Hindlimb muscle (tissue), 1 donor: ENCODE data around the gene PAN3. TPM values are rescaled to one million over a fixed set of nuclear protein-coding genes. Genes with fewer than 3 reads are reported as not detected.
A peak's percentile ranks its signal among the peaks of the same experiment; 100 is the strongest.

ENCODE experiments used
- DNase-seq: peaks from one replicate; pipeline ENCODE4 v3.0.0-alpha.2; 2013
- polyA plus RNA-seq: library from polyadenylated mRNA; unstranded; fragments of 120-200 nt; gene quantifications from one replicate; pipeline ENCODE4 v1.2.1, GENCODE V29; 2013; ENCODE audit not compliant: insufficient read length

The PAN3 gene
- polyA plus RNA-seq, 1 donor: 23.9 TPM

DNA sequence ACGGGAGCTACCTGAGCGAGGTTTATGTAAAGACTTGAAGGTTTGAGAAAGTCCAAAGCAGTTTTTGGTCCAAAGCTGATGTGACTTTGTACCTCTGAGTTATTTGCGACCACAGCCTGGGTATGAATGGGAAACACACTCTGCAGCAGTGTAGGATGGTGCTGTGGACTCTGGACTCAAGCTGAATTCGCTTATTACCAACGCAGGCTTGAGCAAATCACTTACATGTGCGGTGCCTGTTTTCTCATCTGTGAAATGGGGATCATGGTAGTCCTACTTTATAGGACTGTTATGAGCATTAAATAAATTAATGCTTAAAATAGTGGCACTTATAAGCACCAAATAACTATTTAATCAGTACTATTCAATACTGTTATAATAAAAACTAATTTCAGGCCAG is 176.5 kb downstream of the PAN3 start:
- no peak for DNase-seq

DNA sequence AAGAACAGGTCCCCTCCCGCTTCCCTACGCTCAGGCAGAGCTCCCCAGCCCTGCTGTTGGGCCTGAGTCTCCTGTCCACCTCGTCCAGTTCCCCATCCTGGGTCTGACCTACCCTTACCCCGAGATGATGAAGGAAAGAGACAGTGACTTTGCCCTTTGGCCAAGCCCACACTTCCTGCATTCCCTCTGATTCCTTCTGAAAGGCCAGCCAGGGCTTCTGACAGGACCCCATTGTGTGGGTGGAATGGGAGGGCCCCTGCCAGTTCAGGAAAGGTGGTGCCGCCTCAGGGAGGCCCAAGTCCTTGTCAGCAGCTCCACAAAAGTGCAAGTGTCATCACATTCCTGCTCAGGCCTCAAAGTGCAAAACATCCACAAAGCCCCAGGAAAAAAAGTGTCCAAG is 177.8 kb downstream of the PAN3 start:
- DNase-seq: no peak

DNA sequence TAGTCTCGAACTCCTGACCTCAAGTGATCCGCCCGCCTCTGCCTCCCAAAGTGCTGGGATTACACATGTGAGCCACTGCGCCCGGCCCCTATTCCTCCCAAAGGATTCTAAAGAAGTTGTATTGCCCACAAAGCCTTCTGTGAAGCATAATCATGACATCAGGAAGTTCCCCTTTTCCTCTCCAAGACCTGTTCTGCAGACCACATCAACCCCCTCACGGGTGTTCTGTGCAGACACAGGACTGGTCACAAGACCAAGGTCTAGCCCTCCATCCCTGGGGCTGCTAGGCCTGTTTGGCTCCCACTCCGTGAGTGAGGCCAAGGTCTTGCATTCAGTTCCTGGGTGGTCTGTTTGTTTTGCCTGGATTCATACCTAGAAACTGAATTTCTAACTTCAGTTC is 178.5 kb downstream of the PAN3 start:
- no peak for DNase-seq

- peak; percentile 42 for DNase-seq
Measured at GRCh38 chr13:28318496-28318895, 180.2 kb downstream of the PAN3 start.

GRCh38 chr13:28319528-28319927 is 181.2 kb downstream of the PAN3 start:
- DNase-seq: no peak

- no peak for DNase-seq
Measured at GRCh38 chr13:28320209-28320608, 181.9 kb downstream of the PAN3 start.

DNA sequence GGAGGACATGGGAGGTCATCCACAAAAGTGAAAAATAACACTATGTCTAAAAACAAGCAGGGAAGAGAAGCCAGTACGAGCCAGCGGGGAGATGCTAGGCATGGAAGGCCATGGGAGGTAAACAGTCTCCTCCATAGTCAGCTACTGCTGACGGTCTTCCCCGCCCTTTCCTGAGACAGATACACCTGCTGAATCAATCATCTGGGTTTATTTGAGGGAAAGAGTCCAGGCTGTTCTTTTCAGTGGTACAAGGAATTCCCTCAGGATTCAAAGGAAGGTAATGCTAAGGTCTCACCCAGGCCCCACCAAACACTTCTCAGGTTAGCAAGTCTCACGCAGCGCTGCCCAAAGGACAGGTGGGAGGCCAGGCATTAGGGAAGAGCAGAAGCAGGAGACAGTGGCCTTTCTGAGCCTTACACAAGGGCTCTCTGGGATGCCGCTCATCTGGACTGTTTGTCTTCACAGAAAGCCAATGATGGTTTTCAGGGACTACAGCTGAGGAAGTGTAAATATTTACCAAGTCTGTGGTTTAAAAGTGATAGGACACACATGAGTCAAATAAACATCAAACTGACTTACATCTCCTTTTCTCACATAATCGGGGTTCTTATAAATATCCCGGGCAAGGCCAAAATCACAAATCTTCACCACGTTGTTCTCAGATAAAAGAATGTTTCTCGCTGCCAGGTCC is 182.7 kb downstream of the PAN3 start:
- no peak for DNase-seq

- no peak for DNase-seq
Measured at GRCh38 chr13:28321756-28322155, 183.4 kb downstream of the PAN3 start.

DNA sequence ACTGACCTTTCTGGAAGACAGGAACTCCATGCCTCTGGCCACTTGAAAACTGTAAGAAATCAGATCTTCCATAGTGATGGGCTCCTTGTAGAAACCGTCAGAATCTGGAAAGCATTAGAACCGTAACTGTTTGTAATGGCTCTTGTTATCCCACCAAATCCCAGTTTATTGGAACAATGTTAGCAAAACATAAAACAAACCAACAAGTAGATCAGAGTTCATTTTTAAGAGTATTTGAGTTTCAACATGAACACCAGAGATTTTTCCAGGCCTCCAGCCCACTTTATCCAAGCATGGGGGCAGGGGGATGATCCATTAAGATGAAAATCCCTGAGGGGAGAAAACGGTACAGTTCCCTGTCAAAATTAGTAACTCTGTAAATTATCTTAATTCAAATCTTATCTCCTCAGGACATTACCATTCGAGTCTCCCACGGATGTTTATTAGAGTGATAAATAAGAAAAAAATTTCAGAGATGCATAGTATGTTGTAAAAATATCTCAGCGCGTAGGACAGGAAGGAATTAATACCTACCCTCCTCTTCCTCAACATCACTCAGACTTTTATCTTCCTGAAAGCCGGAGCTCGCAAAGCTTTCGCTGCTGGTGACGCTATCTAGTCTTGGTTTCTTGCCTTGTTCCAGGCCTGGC is 184.0 kb downstream of the PAN3 start:
- DNase-seq: no peak

GRCh38 chr13:28324181-28324789 is 185.9 kb downstream of the PAN3 start:
- DNase-seq: peak; percentile 54

DNA sequence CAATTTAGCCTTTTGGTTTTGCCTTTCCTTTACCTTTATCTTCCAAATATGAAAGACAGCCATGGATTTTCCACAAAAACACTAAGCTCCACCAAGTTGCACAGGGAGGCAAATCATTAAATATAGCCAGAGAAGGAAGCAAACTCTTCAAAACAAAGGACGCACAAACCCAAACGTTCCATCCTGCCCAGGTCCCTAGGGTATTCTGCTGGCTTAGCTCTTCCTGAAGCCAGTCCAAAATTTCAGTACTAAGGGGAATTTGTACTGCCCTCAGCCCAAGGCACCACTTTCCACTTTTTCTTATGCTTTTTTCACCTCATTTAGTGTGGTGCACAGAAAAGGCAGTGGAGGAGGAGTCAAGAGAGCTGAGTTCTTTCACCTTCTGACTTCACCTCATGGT is 186.7 kb downstream of the PAN3 start:
- DNase-seq: no peak

- no peak for DNase-seq
Measured at GRCh38 chr13:28326056-28326455, 187.7 kb downstream of the PAN3 start.

GRCh38 chr13:28327373-28328270 is 189.3 kb downstream of the PAN3 start:
- no peak for DNase-seq

DNA sequence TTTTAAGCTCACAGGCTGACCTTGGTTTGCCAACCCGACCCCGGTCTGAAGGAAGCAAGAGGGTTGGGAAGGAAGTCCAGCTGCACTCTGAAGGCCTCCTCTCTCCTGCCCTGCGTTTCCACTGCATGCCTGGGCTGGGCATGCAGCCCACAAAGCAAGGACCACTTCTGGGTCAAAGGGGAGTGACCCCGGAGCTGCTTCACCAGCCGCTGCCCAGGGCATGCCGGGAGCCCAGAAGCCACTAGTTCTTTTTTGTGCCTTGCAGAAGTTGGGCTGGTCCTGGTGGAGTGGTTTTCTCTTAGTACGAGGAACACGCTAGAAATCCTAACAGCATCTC is 189.9 kb downstream of the PAN3 start:
- DNase-seq: no peak

DNA sequence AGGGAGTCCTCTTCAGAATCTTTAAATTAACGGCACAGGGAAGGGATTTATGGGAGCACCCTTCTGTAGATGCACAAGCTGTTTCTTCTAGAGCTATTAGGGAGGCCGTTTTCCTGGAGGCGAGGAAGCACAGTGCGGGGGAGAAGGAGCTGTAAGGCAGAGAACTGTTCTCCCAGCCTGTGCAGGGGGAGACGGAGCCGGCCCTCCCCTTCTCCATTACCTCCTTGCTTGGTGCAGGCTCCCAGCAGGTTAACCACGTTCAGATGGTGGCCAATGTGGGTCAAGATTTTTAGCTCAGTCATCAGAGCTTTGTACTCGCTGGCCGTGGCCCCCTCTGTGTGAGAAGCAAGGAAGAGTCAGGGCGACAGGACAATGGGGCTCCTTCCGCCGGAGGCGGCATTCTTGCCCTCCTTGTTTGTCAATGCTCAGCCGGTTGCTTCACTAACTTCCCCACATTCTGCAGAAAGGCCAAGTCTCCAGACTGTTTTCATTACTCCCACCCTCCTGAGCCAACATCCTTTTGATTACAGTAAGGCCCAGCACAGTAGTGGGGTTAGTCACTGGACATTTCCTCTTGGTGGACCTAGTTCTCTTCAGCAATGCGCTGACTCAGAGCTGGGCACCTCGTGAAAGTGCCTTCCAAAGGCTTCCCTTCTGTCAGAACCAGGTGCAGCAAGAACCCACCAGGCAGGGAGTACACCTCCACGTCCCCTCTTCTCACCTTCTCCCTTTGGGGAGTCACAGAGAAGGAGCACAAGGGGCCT is 191.2 kb downstream of the PAN3 start:
- no peak for DNase-seq

DNA sequence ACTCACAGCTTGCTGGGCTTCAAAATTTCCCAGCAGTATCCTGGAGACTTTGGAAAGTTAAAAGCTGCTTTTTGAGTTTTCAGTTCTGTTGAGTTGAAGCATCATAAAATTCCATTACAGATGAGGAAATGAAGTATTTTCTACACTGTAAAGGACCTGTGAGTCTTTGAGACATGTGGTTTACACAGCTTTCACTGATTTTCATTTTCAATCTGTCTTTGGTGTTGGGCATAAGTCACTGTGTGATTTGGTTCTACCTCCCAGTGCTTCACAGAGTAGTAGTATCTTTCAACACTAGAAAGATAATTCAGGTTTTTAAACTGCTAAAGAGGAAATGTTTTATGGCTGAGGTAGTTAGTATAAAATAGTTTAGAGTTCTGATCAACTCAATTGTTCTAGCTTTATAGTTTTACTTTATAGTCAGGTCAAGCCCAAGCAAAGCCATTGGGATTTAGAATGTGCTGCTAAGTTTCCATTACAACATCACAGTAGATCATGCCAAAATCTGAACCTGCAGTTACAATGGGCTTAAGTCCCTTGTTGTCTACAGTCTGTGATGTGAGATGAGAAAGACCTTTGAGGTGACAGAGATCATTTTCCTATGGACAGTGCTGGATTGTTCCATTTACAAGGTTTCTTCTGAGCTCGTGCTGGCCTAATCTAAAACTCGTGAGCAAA is 195.0 kb downstream of the PAN3 start:
- DNase-seq: no peak

GRCh38 chr13:28336193-28336657 is 197.9 kb downstream of the PAN3 start:
- no peak for DNase-seq

GRCh38 chr13:28337166-28338005 is 199.0 kb downstream of the PAN3 start:
- DNase-seq: peak; percentile 38

DNA sequence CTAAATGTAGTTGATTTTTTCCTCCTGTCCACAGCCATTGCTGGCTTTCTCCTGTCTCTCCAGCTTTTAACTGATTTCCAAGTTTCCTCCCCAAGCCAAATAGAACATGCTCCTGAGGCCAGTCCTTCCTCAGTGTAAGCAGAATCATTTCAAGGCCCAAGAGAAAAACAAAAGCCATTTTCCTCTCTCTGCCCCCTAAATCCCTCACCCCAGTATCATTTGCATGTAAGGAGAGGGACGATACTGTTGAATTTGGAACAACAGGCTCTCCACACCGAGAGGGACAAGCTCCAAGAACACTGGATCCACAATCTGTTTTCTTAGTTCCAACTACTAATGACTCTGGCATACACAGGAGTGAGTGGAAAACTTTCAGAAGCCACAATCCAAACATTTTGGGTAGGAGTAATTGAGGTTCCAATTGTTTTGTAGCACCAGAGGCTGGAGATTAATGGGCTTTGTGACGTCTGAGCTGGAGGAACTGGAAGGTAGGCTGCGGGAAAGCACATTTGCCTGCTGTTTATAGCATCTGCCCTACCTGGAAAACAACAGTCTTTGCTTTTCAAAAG is 199.7 kb downstream of the PAN3 start:
- peak; percentile 59 for DNase-seq

DNA sequence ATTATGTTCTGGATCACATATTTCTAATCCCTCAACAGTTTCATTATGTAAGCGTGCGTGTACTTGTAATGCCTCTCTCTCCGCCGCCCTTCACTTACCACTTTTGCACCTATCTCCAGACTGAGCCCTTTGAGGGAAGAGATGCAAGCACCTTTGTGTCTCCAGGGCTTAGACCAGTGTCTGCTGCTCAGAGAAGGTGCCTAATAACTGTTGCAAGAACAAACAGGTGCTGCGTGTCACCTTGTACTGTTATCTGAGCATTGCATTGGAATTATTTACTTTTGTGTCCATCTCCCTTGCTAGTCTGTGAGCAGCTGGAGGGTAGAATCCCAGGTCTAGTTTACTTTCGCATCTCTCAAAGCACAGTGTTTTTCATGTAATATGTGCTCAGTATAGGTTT is 200.4 kb downstream of the PAN3 start:
- no peak for DNase-seq
